Measurements from ENCODE around the gene LILRB5.
"Not testable (repeated sequence)": the region's sequence is repeated elsewhere in the genome, so short reads cannot be mapped to it uniquely, and the experiment has no call there.

Gene LILRB5

GRCh38 chr19:54274516-54274915, 17.4 kb upstream of the LILRB5 start:
- DNase-seq = not testable (repeated sequence)

- DNase-seq = no peak
Observed at GRCh38 chr19:54273821-54274220, 16.7 kb upstream of the LILRB5 start.

- DNase-seq = not testable (repeated sequence)
Observed at GRCh38 chr19:54272181-54272580, 15.1 kb upstream of the LILRB5 start.

GRCh38 chr19:54271587-54271986, 14.5 kb upstream of the LILRB5 start:
- DNase-seq = not testable (repeated sequence)

- no peak for DNase-seq
Observed at GRCh38 chr19:54271106-54271505, 14.0 kb upstream of the LILRB5 start.

GRCh38 chr19:54268936-54269335, 11.9 kb upstream of the LILRB5 start:
- DNase-seq = no peak

GRCh38 chr19:54266133-54266532, 9.1 kb upstream of the LILRB5 start:
- peak; percentile 55 for DNase-seq

GRCh38 chr19:54262470-54262869, 5.4 kb upstream of the LILRB5 start:
- DNase-seq = no peak

- no peak for DNase-seq
Observed at GRCh38 chr19:54262066-54262465, 5.0 kb upstream of the LILRB5 start.

- no peak for DNase-seq
Observed at GRCh38 chr19:54256250-54257115, 590 bp downstream of the LILRB5 start.

- no peak for DNase-seq
Observed at GRCh38 chr19:54255105-54255775, 1.8 kb downstream of the LILRB5 start.

GRCh38 chr19:54254195-54254906, 2.7 kb downstream of the LILRB5 start:
- no peak for DNase-seq

- DNase-seq = no peak
Observed at GRCh38 chr19:54253331-54254194, 3.5 kb downstream of the LILRB5 start.

GRCh38 chr19:54252845-54253244, 4.2 kb downstream of the LILRB5 start:
- no peak for DNase-seq

GRCh38 chr19:54252243-54252642, 4.8 kb downstream of the LILRB5 start:
- no peak for DNase-seq

- peak; percentile 74 for DNase-seq
Observed at GRCh38 chr19:54248016-54248601, 9.0 kb downstream of the LILRB5 start.

GRCh38 chr19:54247106-54247930, 9.8 kb downstream of the LILRB5 start:
- DNase-seq = no peak

- DNase-seq = no peak
Observed at GRCh38 chr19:54245936-54246335, 11.1 kb downstream of the LILRB5 start.

- DNase-seq = peak; percentile 27
Observed at GRCh38 chr19:54243809-54244208, 13.3 kb downstream of the LILRB5 start.

GRCh38 chr19:54242646-54243045, 14.4 kb downstream of the LILRB5 start, which contains the start of gene LILRA6:
TSS of gene LILRA6 (minus strand) at chr19:54242790.
- not testable (repeated sequence) for DNase-seq

- not testable (repeated sequence) for DNase-seq
Observed at GRCh38 chr19:54242234-54242633, 14.8 kb downstream of the LILRB5 start.
